ENCODE measurements around the gene SLC38A11.

DNA sequence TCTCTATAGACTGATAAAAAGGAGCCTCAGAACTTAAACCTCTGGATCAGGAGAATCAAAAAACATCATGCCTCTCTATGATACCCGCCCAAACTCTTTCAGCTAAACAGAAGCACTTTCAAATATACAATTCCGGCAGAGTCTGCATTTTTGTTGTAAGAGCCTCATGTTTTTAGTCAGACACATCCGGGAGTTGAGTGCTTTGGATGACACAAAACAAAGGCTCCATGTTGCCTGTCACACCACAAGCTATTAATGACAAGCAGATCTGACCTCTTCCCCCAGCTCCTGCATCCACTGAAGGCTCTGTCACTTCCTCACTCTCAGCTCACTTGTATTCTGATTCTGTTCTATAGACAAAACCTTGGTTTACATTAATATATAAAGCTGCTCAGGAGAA, 33.2 kb downstream of the SLC38A11 start:
- TF ChIP-seq, protein P1, sequence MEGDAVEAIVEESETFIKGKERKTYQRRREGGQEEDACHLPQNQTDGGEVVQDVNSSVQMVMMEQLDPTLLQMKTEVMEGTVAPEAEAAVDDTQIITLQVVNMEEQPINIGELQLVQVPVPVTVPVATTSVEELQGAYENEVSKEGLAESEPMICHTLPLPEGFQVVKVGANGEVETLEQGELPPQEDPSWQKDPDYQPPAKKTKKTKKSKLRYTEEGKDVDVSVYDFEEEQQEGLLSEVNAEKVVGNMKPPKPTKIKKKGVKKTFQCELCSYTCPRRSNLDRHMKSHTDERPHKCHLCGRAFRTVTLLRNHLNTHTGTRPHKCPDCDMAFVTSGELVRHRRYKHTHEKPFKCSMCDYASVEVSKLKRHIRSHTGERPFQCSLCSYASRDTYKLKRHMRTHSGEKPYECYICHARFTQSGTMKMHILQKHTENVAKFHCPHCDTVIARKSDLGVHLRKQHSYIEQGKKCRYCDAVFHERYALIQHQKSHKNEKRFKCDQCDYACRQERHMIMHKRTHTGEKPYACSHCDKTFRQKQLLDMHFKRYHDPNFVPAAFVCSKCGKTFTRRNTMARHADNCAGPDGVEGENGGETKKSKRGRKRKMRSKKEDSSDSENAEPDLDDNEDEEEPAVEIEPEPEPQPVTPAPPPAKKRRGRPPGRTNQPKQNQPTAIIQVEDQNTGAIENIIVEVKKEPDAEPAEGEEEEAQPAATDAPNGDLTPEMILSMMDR (IDR thresholded peaks at IDR 0.05): no peak
- TF ChIP-seq POLR2AphosphoS5 (IDR thresholded peaks at IDR 0.05) (no peak), EP300 (IDR thresholded peaks at IDR 0.05) (no peak)
